Brain microvascular endothelial cell (primary cell): ENCODE measurements around the gene FMN2.
A peak's percentile ranks its signal among the peaks of the same experiment; 100 is the strongest.

Experiments
- DNase-seq: peaks from one replicate; pipeline ENCODE4 v3.0.0-alpha.2; 2020
- H3K27ac ChIP-seq: fragments of 250-450 bp; sonication (Bioruptor Pico); 2 replicates; pipeline ENCODE4 v1.5.1; 2020; ENCODE audit warnings: mild to moderate bottlenecking, moderate library complexity
- H3K27me3 ChIP-seq: fragments of 250-450 bp; sonication (Bioruptor Pico); replicated peaks from 2 replicates; pipeline ENCODE4 v1.5.1; 2020; ENCODE audit warnings: mild to moderate bottlenecking
- H3K36me3 ChIP-seq: fragments of 250-450 bp; sonication (Bioruptor Pico); replicated peaks from 2 replicates; pipeline ENCODE4 v1.5.1; 2020; ENCODE audit warnings: mild to moderate bottlenecking
- H3K4me3 ChIP-seq: 2 replicates; pipeline ENCODE4 v1.5.1; 2011; ENCODE audit warnings: low read depth, mild to moderate bottlenecking, control low read depth, low read length, moderate library complexity
- in situ Hi-C: cut with HindIII; loops from 2 replicates; pipeline ENCODE4 v1.10.0; 2017; ENCODE audit warnings: low sequenced_read_pairs, low pct_ligation_motif_present
- TF ChIP-seq, protein P1 (sequence below): IDR thresholded peaks from 2 replicates; pipeline ENCODE4 v1.5.1; 2011; ENCODE audit warnings: low read depth, mild to moderate bottlenecking, moderate library complexity, low read length, control low read depth, inconsistent platforms; ENCODE audit errors: missing control alignments

FMN2 gene

DNA sequence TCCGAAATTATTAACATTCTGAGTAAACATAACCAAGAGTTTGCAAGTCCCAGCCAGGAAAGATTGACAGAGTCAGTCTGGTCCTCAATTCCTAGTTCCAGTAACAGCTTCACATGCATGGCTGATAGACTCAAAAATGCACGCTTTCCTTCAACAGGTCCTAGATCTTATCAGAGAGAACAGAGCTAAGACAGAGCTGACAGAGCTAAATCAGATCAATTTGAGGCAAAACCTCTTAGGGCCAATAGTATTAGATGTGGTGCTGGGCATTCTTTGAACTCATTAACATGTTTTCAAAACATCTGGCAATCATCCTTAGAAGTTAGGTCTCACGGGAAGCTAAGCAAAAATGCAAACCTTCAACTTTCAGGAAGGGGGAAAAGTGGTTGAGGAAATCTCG is 406.2 kb downstream of the FMN2 start:
- no peaks in the 10 kb centered on the region for H3K27me3 ChIP-seq
- H3K36me3 ChIP-seq, result no peaks in the 10 kb centered on the region
- no peak for DNase-seq
- H3K27ac ChIP-seq, result no peak overlapping the region
- TF ChIP-seq, protein P1, sequence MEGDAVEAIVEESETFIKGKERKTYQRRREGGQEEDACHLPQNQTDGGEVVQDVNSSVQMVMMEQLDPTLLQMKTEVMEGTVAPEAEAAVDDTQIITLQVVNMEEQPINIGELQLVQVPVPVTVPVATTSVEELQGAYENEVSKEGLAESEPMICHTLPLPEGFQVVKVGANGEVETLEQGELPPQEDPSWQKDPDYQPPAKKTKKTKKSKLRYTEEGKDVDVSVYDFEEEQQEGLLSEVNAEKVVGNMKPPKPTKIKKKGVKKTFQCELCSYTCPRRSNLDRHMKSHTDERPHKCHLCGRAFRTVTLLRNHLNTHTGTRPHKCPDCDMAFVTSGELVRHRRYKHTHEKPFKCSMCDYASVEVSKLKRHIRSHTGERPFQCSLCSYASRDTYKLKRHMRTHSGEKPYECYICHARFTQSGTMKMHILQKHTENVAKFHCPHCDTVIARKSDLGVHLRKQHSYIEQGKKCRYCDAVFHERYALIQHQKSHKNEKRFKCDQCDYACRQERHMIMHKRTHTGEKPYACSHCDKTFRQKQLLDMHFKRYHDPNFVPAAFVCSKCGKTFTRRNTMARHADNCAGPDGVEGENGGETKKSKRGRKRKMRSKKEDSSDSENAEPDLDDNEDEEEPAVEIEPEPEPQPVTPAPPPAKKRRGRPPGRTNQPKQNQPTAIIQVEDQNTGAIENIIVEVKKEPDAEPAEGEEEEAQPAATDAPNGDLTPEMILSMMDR, result no peak
- in situ Hi-C loops, result no loop called here
- no peak overlapping the region for H3K4me3 ChIP-seq

DNA sequence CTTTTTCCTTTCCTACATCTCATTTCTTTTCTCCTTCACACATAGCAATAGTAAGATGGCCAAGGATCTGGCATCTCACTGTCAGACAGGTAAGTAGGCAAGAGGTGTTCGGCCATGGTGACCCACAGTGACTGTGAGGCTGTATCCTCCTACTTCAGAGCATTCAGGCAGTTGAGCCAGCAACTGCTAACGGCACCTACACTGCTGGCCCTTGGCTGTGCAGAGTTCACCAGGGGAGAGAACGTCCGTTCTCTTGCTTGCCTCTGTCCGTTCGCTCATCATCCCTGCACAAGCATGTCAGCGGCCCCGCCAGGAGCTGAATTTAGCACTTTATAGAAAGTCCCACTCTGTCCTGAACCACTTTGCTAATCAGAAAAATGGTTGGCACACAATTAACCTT is 406.7 kb downstream of the FMN2 start:
- Histone ChIP-seq H3K36me3 (no peaks in the 10 kb centered on the region), H3K27me3 (no peaks in the 10 kb centered on the region), H3K4me3 (no peak overlapping the region), H3K27ac (no peak overlapping the region)
- TF ChIP-seq, protein P1, result no peak
- in situ Hi-C loops, result no loop called here
- no peak for DNase-seq

DNA sequence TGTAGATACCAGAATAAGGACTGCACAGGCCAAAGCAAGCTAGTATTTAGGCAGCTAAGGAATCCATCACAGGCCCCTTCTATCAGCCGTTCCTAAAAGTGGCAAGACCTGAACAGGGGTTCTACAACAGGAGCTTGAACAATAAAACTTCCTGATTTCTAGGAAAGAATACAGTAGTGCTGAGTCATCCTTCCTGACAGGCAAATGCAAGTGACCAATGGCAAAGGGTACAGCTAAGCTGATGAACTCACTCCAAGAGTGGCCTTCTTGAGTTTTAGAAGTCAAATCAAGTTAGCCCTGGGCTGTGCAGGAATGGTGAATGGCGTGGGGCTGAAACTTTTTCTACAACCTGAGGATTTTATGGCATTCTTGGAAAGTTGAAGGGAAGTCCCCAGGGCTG is 407.3 kb downstream of the FMN2 start:
- in situ Hi-C loops, result no loop called here
- TF ChIP-seq, protein P1, result no peak
- Histone ChIP-seq H3K27ac (no peak overlapping the region), H3K4me3 (no peak overlapping the region), H3K27me3 (no peaks in the 10 kb centered on the region), H3K36me3 (no peaks in the 10 kb centered on the region)
- peak; percentile 28 for DNase-seq

DNA sequence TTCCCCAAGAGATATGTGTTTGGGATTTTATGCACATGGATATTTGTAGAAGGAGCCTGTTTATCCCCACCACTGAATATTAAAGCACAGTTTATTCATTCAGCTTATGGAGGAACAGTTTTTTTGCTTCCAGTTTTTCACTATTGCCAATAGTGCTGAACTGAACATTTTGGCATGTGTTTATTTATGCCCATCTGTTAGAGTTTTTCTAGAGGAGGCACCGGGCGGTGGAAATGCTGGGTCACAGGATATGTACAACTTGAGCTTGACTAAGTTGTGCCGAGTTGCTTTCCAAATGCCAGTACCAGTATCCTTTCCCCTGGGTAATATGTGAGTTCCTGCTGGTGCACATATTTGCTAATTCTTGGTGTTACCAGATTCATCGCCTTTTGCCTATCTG is 409.0 kb downstream of the FMN2 start:
- Histone ChIP-seq H3K4me3 (no peak overlapping the region), H3K36me3 (no peaks in the 10 kb centered on the region), H3K27ac (no peak overlapping the region), H3K27me3 (no peaks in the 10 kb centered on the region)
- in situ Hi-C loops, result no loop called here
- DNase-seq, result no peak
- TF ChIP-seq, protein P1, result no peak

DNA sequence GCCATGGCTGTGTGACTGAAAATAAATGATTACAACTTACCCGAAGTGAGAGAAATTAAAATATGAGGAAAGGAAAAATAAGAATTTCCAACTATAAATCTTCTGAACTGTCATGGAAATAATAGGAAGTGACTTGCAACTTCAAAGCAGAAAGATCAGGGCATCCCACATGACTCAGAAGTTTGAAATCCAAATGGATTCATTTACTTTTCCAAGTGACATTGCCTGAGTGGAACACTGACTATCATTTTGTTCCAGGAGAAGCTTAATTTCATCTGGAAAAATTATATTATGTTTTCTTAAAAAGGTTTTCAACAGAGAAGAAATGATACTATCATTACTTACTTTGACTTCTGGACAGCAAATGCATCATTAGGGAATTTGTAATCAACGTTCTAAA is 409.4 kb downstream of the FMN2 start:
- TF ChIP-seq, protein P1, result no peak
- Histone ChIP-seq H3K27ac (no peak overlapping the region), H3K36me3 (no peaks in the 10 kb centered on the region), H3K4me3 (no peak overlapping the region), H3K27me3 (no peaks in the 10 kb centered on the region)
- in situ Hi-C loops, result no loop called here
- no peak for DNase-seq

DNA sequence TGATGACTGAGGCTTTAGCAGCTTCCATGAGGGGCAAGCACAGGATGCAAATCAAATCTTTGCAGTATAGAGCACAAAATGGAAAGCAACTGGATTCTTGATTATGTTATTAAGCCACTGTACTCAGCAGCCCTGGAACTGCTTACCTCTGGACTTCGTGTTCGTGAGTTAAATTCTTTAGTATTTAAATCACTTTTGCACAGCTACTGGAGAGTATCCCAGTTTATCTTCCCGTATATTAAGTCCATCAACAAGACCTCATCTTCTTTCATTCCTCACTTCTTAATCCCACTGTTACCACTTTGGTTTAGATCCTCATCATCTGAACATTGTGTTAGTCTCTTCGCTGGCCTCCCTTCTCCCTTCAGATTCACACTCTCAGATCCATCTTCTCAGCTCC is 411.4 kb downstream of the FMN2 start:
- TF ChIP-seq, protein P1, result no peak
- H3K4me3 ChIP-seq, result no peak overlapping the region
- in situ Hi-C loops, result no loop called here
- no peak for DNase-seq
- no peaks in the 10 kb centered on the region for H3K36me3 ChIP-seq
- no peaks in the 10 kb centered on the region for H3K27me3 ChIP-seq
- H3K27ac ChIP-seq, result no peak overlapping the region
